ENCODE data around the gene KPNA4. TPM values are rescaled to one million over a fixed set of nuclear protein-coding genes. Genes with fewer than 3 reads are reported as not detected.
A peak's percentile ranks its signal among the peaks of the same experiment; 100 is the strongest.

KPNA4 gene
- total and polyA plus RNA-seq, 3 experiments from 2014 or later, result 10.3 to 86.5 (median 72.7) TPM

GRCh38 chr3:160472344-160472743 is 93.0 kb downstream of the KPNA4 start:
- peaks cover 14 to 21% of the 10 kb centered on the region in 2 donors for H3K27me3 Mint-ChIP-seq
- peaks cover 3 to 21% (median 18%) of the 10 kb centered on the region in 5 donors for H3K9me3 Mint-ChIP-seq
- H3K36me3 ChIP-seq (ENCODE audit: insufficient read depth, low read length), result no peaks in the 10 kb centered on the region
- no peak overlapping the region for H3K27ac Mint-ChIP-seq
- no peaks in the 10 kb centered on the region for H3K4me1 Mint-ChIP-seq
- H3K27ac ChIP-seq (ENCODE audit: low read depth, low read length), result no peak overlapping the region
- no peaks in the 10 kb centered on the region for H3K9me3 ChIP-seq (ENCODE audit: low read length)
- no peak overlapping the region for H3K4me3 ChIP-seq (ENCODE audit: low read length)
- ChIA-PET POLR2A (no interaction called here), CTCF (no interaction called here)
- no peak for DNase-seq
- H3K27me3 ChIP-seq (ENCODE audit: insufficient read depth, low read length, poor library complexity, severe bottlenecking), result peaks cover 5% of the 10 kb centered on the region
- H3K4me1 ChIP-seq (ENCODE audit: insufficient read depth, low read length), result no peaks in the 10 kb centered on the region
- H3K36me3 Mint-ChIP-seq, result peaks cover 0 to 16% (median 3%) of the 10 kb centered on the region in 3 donors
- no peak overlapping the region for H3K4me3 Mint-ChIP-seq

DNA sequence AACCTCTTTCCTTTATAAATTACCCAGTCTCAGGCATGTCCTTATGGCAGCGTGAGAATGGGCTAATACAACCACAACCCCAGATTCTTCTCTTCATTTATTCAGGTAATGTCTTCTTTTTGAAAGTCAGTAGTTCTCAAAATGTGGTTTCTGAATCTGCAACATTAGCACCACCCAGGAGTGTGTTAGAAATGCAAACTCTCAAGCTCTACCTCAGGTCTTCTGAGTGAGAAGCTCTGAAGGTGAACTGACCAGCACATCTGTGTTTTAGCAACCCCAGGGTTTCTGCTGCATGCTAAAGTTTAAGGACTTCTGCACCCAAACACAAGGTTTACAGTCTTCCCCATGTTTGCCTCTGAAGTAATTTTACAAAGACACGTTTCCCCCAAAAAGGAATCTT is 93.5 kb downstream of the KPNA4 start:
- Histone ChIP-seq H3K27ac (ENCODE audit: low read depth, low read length) (no peak overlapping the region), H3K4me3 (ENCODE audit: low read length) (no peak overlapping the region), H3K36me3 (ENCODE audit: insufficient read depth, low read length) (no peaks in the 10 kb centered on the region), H3K27me3 (ENCODE audit: insufficient read depth, low read length, poor library complexity, severe bottlenecking) (peaks cover 5% of the 10 kb centered on the region), H3K9me3 (ENCODE audit: low read length) (no peaks in the 10 kb centered on the region), H3K4me1 (ENCODE audit: insufficient read depth, low read length) (no peaks in the 10 kb centered on the region)
- CTCF ChIA-PET, result no interaction called here
- peaks cover 0 to 16% (median 3%) of the 10 kb centered on the region in 3 donors for H3K36me3 Mint-ChIP-seq
- H3K27ac Mint-ChIP-seq, result no peak overlapping the region
- DNase-seq, result no peak
- H3K4me3 Mint-ChIP-seq, result no peak overlapping the region
- H3K27me3 Mint-ChIP-seq, result peaks cover 17 to 22% of the 10 kb centered on the region in 2 donors
- H3K4me1 Mint-ChIP-seq, result no peaks in the 10 kb centered on the region
- H3K9me3 Mint-ChIP-seq, result peaks cover 3 to 21% (median 18%) of the 10 kb centered on the region in 5 donors
- POLR2A ChIA-PET, result no interaction called here

GRCh38 chr3:160470181-160470580 is 95.2 kb downstream of the KPNA4 start:
- Mint-ChIP-seq H3K4me3 (no peak overlapping the region), H3K27me3 (peaks cover 14 to 29% of the 10 kb centered on the region in 2 donors), H3K36me3 (peaks cover 0 to 16% (median 3%) of the 10 kb centered on the region in 3 donors), H3K9me3 (peaks cover 3 to 21% (median 18%) of the 10 kb centered on the region in 5 donors), H3K27ac (no peak overlapping the region), H3K4me1 (no peaks in the 10 kb centered on the region)
- DNase-seq, result no peak
- H3K36me3 ChIP-seq (ENCODE audit: insufficient read depth, low read length), result no peaks in the 10 kb centered on the region
- no peak overlapping the region for H3K4me3 ChIP-seq (ENCODE audit: low read length)
- H3K27me3 ChIP-seq (ENCODE audit: insufficient read depth, low read length, poor library complexity, severe bottlenecking), result peaks cover 5% of the 10 kb centered on the region
- no peaks in the 10 kb centered on the region for H3K4me1 ChIP-seq (ENCODE audit: insufficient read depth, low read length)
- ChIA-PET POLR2A (no interaction called here), CTCF (no interaction called here)
- no peaks in the 10 kb centered on the region for H3K9me3 ChIP-seq (ENCODE audit: low read length)
- H3K27ac ChIP-seq (ENCODE audit: low read depth, low read length), result no peak overlapping the region

- H3K9me3 ChIP-seq (ENCODE audit: low read length), result no peaks in the 10 kb centered on the region
- Mint-ChIP-seq H3K4me3 (no peak overlapping the region), H3K27ac (no peak overlapping the region), H3K27me3 (peaks cover 13 to 67% of the 10 kb centered on the region in 2 donors), H3K9me3 (peaks cover 3 to 8% (median 6%) of the 10 kb centered on the region in 5 donors), H3K4me1 (no peaks in the 10 kb centered on the region), H3K36me3 (peaks cover 0 to 13% (median 3%) of the 10 kb centered on the region in 3 donors)
- no peaks in the 10 kb centered on the region for H3K4me1 ChIP-seq (ENCODE audit: insufficient read depth, low read length)
- CTCF ChIA-PET, result interaction anchor here (1.7 kb wide), 1 partner anchor 16 kb away, joined by 3 read pairs; the partner anchor contains the start of gene TRIM59
- no peaks in the 10 kb centered on the region for H3K36me3 ChIP-seq (ENCODE audit: insufficient read depth, low read length)
- H3K27me3 ChIP-seq (ENCODE audit: insufficient read depth, low read length, poor library complexity, severe bottlenecking), result no peaks in the 10 kb centered on the region
- H3K4me3 ChIP-seq (ENCODE audit: low read length), result no peak overlapping the region
- H3K27ac ChIP-seq (ENCODE audit: low read depth, low read length), result no peak overlapping the region
- POLR2A ChIA-PET, result no interaction called here
- no peak for DNase-seq
Measured at GRCh38 chr3:160464971-160465370, 100.4 kb downstream of the KPNA4 start.

GRCh38 chr3:160464321-160464720 is 101.0 kb downstream of the KPNA4 start:
- POLR2A ChIA-PET, result no interaction called here
- peak overlapping the region in 1 of 8 donors; percentile 54 for H3K27ac Mint-ChIP-seq
- H3K27me3 Mint-ChIP-seq, result peaks cover 11 to 62% of the 10 kb centered on the region in 2 donors
- no peak for DNase-seq
- no peaks in the 10 kb centered on the region for H3K4me1 Mint-ChIP-seq
- H3K4me3 Mint-ChIP-seq, result no peak overlapping the region
- H3K36me3 Mint-ChIP-seq, result peaks cover 0 to 6% (median 0%) of the 10 kb centered on the region in 3 donors
- H3K9me3 Mint-ChIP-seq, result peaks cover 0 to 3% (median 0%) of the 10 kb centered on the region in 5 donors
- no peaks in the 10 kb centered on the region for H3K9me3 ChIP-seq (ENCODE audit: low read length)
- H3K27ac ChIP-seq (ENCODE audit: low read depth, low read length), result no peak overlapping the region
- H3K36me3 ChIP-seq (ENCODE audit: insufficient read depth, low read length), result no peaks in the 10 kb centered on the region
- no peak overlapping the region for H3K4me3 ChIP-seq (ENCODE audit: low read length)
- CTCF ChIA-PET, result interaction anchor here (1.7 kb wide), 1 partner anchor 15 kb away, joined by 3 read pairs; the partner anchor contains the start of gene TRIM59
- H3K27me3 ChIP-seq (ENCODE audit: insufficient read depth, low read length, poor library complexity, severe bottlenecking), result no peaks in the 10 kb centered on the region
- no peaks in the 10 kb centered on the region for H3K4me1 ChIP-seq (ENCODE audit: insufficient read depth, low read length)

GRCh38 chr3:160460033-160460432 is 105.3 kb downstream of the KPNA4 start:
- H3K9me3 Mint-ChIP-seq, result no peaks in the 10 kb centered on the region
- CTCF ChIA-PET, result interaction anchor here (1.9 kb wide), 1 partner anchor 10 kb away, joined by 7 read pairs; the partner anchor contains the start of gene TRIM59
- Histone ChIP-seq H3K4me3 (ENCODE audit: low read length) (no peak overlapping the region), H3K4me1 (ENCODE audit: insufficient read depth, low read length) (no peaks in the 10 kb centered on the region), H3K9me3 (ENCODE audit: low read length) (no peaks in the 10 kb centered on the region), H3K27ac (ENCODE audit: low read depth, low read length) (no peak overlapping the region), H3K27me3 (ENCODE audit: insufficient read depth, low read length, poor library complexity, severe bottlenecking) (no peaks in the 10 kb centered on the region), H3K36me3 (ENCODE audit: insufficient read depth, low read length) (no peaks in the 10 kb centered on the region)
- POLR2A ChIA-PET, result no interaction called here
- no peak overlapping the region for H3K27ac Mint-ChIP-seq
- H3K4me3 Mint-ChIP-seq, result no peak overlapping the region
- DNase-seq, result no peak
- H3K4me1 Mint-ChIP-seq, result no peaks in the 10 kb centered on the region
- peaks cover 4 to 40% of the 10 kb centered on the region in 2 donors for H3K27me3 Mint-ChIP-seq
- no peaks in the 10 kb centered on the region for H3K36me3 Mint-ChIP-seq

- H3K27ac ChIP-seq (ENCODE audit: low read depth, low read length), result no peak overlapping the region
- ChIA-PET POLR2A (no interaction called here), CTCF (interaction anchor here (1.9 kb wide), 1 partner anchor 10 kb away, joined by 7 read pairs; the partner anchor contains the start of gene TRIM59)
- no peak for DNase-seq
- H3K9me3 ChIP-seq (ENCODE audit: low read length), result no peaks in the 10 kb centered on the region
- H3K4me1 Mint-ChIP-seq, result no peaks in the 10 kb centered on the region
- no peak overlapping the region for H3K4me3 ChIP-seq (ENCODE audit: low read length)
- no peaks in the 10 kb centered on the region for H3K27me3 ChIP-seq (ENCODE audit: insufficient read depth, low read length, poor library complexity, severe bottlenecking)
- H3K4me1 ChIP-seq (ENCODE audit: insufficient read depth, low read length), result no peaks in the 10 kb centered on the region
- no peak overlapping the region for H3K27ac Mint-ChIP-seq
- no peaks in the 10 kb centered on the region for H3K9me3 Mint-ChIP-seq
- H3K36me3 ChIP-seq (ENCODE audit: insufficient read depth, low read length), result no peaks in the 10 kb centered on the region
- H3K36me3 Mint-ChIP-seq, result no peaks in the 10 kb centered on the region
- no peak overlapping the region for H3K4me3 Mint-ChIP-seq
- H3K27me3 Mint-ChIP-seq, result peaks cover 4 to 35% of the 10 kb centered on the region in 2 donors
Measured at GRCh38 chr3:160459450-160459970, 105.9 kb downstream of the KPNA4 start.

- Histone ChIP-seq H3K4me1 (ENCODE audit: insufficient read depth, low read length) (no peaks in the 10 kb centered on the region), H3K27me3 (ENCODE audit: insufficient read depth, low read length, poor library complexity, severe bottlenecking) (no peaks in the 10 kb centered on the region), H3K36me3 (ENCODE audit: insufficient read depth, low read length) (no peaks in the 10 kb centered on the region), H3K4me3 (ENCODE audit: low read length) (no peak overlapping the region), H3K9me3 (ENCODE audit: low read length) (no peaks in the 10 kb centered on the region), H3K27ac (ENCODE audit: low read depth, low read length) (no peak overlapping the region)
- ChIA-PET POLR2A (no interaction called here), CTCF (interaction anchor here (1.9 kb wide), 1 partner anchor 8 kb away, joined by 7 read pairs; the partner anchor contains the start of gene TRIM59)
- Mint-ChIP-seq H3K36me3 (no peaks in the 10 kb centered on the region), H3K27ac (no peak overlapping the region), H3K4me1 (no peaks in the 10 kb centered on the region), H3K4me3 (no peak overlapping the region), H3K27me3 (peaks cover 4 to 25% of the 10 kb centered on the region in 2 donors), H3K9me3 (no peaks in the 10 kb centered on the region)
- no peak for DNase-seq
Measured at GRCh38 chr3:160458151-160458550, 107.2 kb downstream of the KPNA4 start.

All from CD8-positive, alpha-beta memory T cell (primary cell).